HG03135 (cell line): Measurements from ENCODE around the gene STRAP.
A peak's percentile ranks its signal among the peaks of the same experiment; 100 is the strongest.

Experiments used
- ATAC-seq: cut with Tn5 transposase; IDR thresholded peaks from one replicate; pipeline ENCODE4 v1.9.1; 2021; ENCODE audit warnings: mild to moderate bottlenecking, moderate library complexity; ENCODE audit not compliant: unreplicated experiment

The STRAP gene

GRCh38 chr12:15882118-15882971 is at the start of gene STRAP:
TSS of gene STRAP (plus strand) at chr12:15882387. CDS start at chr12:15882708, 321 bp downstream.
- peak; percentile 97 for ATAC-seq

DNA sequence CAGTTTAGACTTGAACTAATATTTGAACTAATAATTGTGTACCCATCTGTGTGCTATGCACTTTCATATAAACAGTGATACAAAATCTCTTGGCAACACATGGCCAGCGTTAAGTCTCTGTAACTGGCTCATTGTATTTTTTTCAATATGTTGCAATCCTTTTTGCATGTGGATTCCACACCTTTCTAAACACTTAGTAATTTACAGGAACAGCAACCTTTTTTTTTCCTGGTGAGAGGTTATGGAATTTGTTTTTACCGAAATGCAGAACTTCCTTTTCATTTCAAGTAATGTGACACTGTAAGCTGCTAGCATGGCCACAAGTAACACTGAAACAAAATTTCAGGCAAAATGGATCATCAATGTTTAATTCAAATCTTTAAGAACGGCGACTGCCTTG is 47.6 kb upstream of the STRAP start:
- no peak for ATAC-seq

GRCh38 chr12:15837141-15837790 is 44.9 kb upstream of the STRAP start:
- no peak for ATAC-seq

DNA sequence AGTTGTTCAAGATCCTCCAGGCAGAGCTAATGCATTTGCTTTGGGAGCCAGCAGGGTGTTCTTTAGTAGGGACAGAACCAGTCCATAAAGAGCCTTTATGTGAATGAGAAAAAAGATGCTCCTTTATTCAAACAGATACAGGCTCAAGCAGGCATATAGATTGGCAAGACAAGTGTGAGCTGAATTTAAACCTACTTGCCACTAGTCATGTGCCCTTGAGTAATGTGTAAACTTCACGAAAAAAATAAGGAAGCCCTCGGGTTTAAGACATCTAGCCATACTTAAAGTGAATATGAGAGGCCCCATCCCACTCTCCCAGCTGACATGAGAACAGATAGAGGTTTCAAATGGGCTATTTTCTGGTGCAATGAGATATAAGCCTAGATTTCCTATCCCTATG is 43.1 kb upstream of the STRAP start:
- no peak for ATAC-seq

DNA sequence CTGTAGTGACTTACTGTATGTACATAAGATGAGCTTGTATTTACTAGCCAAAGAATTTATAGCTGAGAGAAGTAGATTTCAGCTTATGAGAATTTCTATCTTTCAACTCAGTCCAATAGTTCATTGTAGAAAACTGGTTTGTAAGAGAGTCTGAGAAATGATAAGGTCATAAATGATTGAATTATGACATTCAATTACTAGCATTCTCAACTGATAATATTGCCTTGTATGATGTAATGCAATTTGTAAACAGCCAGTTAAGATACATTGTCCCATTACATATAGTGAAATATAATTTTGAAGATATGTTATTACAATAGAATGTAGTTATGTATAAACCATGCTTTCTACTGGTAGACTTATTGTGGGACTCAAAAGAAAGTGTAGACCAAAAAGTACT is 42.5 kb upstream of the STRAP start:
- ATAC-seq, result no peak

- no peak for ATAC-seq
These were observed 40.1 kb upstream of the STRAP start for GRCh38 chr12:15842108-15842507.

DNA sequence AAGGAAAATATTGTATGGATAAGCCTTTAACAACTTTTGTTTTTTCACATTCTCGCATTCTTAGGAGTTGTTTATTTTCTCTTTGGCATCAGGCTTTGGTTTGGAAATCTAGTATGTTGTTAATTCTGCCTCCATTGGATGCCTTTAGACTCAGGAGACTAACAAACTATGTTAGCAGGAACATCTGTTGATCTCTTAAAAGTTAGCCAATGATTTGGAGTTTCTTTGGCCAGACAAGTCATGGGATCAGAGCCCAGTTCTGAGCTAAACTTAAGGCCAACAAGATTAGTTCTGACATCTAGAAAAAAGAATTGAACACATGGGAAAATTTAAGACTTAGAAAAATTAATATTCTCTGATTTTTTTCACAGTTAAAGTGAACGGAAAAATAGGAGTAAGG is 35.3 kb upstream of the STRAP start:
- ATAC-seq, result no peak

DNA sequence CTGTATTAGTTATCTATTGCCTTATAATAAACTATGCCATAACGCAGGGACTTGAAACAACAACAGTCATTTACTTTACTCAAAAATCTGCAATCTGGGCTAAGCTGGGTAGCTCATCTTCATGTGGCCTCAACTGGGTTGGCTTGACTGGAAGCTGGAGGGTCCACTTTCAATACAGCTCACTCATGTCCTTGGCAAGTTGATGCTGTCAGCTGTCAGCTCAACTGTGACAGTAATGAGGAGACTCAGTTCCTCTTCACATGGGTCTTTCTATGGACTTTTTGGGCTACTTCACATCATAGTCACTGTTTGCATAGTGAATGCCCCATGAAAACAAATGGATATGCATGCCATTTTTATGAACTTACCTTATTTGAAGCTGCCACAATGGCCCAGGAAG is 33.6 kb upstream of the STRAP start:
- ATAC-seq, result no peak

DNA sequence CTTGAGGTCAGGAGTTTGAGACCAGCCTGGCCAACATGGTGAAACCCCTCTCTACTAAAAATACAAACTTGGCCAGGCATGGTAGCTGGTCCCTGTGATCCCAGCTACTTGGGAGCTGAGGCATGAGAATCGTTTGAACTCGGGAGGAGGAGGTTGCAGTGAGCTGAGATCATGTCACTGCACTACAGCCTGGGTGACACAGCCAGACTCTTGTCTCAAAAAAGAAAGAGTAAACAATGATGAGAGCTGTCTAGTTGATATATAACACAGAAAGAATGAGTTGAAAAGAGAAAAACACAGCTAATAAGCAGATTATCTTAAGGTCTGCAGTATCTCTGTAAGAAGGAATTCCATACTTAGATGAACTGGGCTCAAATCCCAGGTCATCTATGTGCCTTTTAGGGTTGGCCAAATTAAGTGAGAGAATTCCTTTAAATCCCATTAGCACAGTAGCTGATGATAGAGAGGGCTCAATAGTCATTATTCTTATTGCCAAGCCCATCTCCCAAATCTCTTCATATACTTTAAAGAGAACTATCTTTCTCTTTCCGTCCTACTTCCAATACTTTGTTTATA is 31.1 kb upstream of the STRAP start:
- ATAC-seq, result no peak

DNA sequence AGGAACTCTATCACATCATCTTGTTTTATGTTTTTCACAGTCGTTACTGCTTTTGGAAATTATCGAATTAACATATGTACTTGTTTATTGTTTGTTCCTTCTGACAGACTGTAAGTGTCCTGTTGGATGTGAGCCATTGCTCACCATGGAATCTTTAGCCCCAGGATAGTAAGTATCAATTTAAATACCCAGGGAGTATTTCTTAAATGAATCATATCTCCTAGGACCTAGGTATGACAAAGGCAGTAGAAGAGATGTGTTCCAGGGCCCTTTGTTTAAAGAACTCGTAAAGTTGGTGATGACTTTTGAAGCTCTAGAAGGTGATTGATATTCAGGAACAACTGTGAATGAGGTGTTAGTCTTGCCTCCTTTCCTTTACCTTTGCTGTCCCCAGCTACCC is 30.3 kb upstream of the STRAP start:
- ATAC-seq, result no peak

- ATAC-seq, result no peak
These were observed 29.8 kb upstream of the STRAP start for GRCh38 chr12:15852383-15852782.

DNA sequence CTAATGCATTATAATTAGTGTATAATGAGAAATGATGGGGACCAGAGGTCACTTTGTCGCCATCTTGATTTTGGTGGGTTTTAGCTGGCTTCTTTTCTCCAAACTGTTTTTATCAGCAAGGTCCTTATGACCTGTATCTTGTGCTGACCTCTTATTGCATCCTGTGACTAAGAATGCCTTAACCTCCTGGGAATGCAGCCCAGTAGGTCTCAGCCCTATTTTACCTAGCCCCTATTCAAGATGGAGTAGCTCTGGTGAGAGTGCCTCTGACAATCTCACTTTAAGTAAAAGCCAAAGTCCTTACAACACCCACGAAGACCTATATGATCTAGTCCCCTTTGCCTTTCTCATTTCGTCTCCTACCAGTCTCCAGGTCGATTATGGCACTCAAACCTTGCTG is 28.3 kb upstream of the STRAP start:
- no peak for ATAC-seq

DNA sequence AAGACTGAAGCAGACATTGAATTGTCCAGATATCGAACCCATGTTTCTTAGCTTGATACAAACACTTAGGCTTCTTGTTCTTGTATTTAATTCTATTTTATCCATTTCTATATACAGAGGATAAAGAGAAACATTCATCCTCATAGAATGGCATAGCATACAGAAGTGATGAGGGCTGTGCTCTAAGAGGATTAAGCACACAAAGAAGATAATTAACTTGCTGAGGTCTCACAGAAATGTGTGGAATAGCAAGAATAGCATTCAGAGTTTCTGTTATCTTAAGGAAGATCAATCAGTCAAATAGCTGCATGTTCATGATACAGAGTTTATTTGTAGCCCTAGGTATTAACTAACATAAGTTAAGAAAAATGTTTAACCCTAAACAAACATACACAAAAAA is 27.3 kb upstream of the STRAP start:
- ATAC-seq, result no peak

- no peak for ATAC-seq
These were observed 26.5 kb upstream of the STRAP start for GRCh38 chr12:15855646-15856045.

DNA sequence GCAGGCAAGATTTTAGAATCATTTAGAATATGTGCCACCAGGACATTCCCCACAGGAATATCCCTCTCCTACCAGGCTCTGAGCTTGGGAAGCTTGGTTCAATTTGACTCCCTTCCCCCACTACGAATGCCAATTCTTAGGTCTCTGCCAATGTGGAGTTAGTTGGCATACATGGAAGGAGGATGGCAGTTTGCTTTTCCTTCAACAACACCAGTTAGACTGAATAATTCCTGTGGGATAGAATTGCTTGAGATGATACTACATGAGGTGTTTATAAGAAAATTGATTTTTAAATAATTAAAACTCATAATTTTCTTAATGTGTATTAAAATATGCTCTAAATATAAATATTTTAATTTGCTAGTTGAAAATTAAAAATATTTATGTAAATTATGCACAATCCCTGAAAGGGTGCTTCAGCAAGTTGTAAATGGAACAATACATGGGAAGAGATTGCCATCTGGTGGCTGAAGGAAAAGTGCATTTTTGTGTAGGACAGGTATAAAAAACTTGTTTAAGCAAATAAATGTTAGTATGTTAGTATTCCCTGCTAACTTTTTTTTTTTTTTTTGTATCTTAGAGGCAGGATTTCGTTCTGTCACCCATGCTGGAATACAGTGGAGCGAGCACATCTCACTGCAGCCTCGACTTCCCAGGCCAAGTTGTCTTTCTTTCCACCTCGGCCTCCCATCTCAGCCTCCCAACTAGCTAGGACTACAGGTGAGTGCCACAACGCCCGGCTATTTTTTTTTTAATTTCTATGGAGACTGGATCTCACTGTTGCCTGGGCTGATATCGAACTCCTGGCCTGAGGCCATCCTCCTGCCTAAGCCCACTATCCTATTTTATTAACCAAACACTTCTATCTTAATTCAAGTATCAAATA is 25.8 kb upstream of the STRAP start:
- no peak for ATAC-seq

GRCh38 chr12:15858353-15858752 is 23.8 kb upstream of the STRAP start:
- ATAC-seq, result no peak

- ATAC-seq, result no peak
These were observed 23.1 kb upstream of the STRAP start for GRCh38 chr12:15859116-15859515.

GRCh38 chr12:15861404-15861803 is 20.8 kb upstream of the STRAP start:
- no peak for ATAC-seq

DNA sequence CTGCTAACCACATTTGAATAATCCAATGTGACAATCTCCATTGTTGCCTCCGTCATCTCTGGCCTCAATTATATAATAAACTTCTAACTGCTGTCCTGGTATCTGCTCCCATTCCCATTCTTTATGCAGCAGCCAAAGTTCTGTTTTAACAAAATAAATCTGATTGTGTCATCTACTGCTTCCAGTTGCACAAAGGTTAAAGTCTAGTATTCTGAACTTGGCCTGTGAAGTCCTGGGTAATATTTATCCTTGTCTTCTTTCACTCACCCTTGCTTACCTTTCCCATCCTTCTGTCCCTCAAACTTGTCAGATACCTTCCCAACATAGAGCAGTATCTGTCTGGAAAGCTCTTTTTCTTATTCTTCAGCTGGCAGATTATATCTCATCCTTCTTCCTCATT is 19.3 kb upstream of the STRAP start:
- no peak for ATAC-seq

- no peak for ATAC-seq
These were observed 18.8 kb upstream of the STRAP start for GRCh38 chr12:15863372-15863771.

DNA sequence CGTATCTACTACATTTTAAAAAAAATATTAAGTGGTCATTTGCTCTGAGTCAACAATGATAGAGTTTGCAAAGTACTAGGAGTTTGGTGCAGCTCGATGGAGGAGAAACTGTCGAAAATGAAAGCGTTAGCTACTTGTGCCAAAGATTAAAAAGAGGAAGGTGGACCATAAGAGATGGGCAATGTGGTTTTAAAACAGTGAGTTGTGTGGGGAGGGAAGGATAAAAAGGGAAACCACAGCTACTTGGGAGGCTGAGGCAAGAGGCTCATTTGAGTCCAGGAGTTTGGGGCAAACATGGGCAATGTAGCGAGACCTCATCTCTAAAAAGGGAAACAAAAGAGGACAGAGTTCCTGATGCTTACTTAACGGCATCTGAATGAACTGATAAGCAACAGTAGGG is 18.2 kb upstream of the STRAP start:
- peak; percentile 90 for ATAC-seq
